Neural cell (in vitro differentiated cells): ENCODE measurements around the gene ZCCHC17.

Experiments used
- CTCF ChIP-seq: fragments of 450-650 bp; IDR thresholded peaks from 2 replicates; pipeline ENCODE4 v1.5.1; 2014; ENCODE audit warnings: antibody characterized with exemption, mild to moderate bottlenecking, moderate library complexity; ENCODE audit not compliant: poor library complexity, severe bottlenecking
- EZH2 ChIP-seq: fragments of 200-600, 300-800 bp; shearing (Covaris generic), sonication (generic); IDR thresholded peaks from 2 replicates; pipeline ENCODE4 v1.6.1; 2014; ENCODE audit warnings: antibody characterized with exemption, low read length, borderline replicate concordance, mild to moderate bottlenecking; ENCODE audit not compliant: insufficient read depth, poor library complexity, severe bottlenecking
- MXI1 ChIP-seq: fragments of 450-650 bp; conservative IDR thresholded peaks from 2 replicates; pipeline ENCODE4 v1.6.1; 2014; ENCODE audit warnings: antibody characterized with exemption, mild to moderate bottlenecking; ENCODE audit not compliant: poor library complexity, severe bottlenecking
- REST ChIP-seq: IDR thresholded peaks from 2 replicates; pipeline ENCODE4 v1.6.1; 2012; ENCODE audit warnings: borderline replicate concordance
- TAF1 ChIP-seq: IDR thresholded peaks from 2 replicates; pipeline ENCODE4 v1.6.1; 2012; ENCODE audit warnings: low read depth

- TF ChIP-seq CTCF = no peak
- no peak for TF ChIP-seq TAF1
- TF ChIP-seq EZH2 = no peak
- no peak for TF ChIP-seq MXI1
- no peak for TF ChIP-seq REST
Measured at GRCh38 chr1:31412205-31412604, 115.4 kb downstream of the ZCCHC17 start.
